ENCODE data around the gene NFIA. TPM values are rescaled to one million over a fixed set of nuclear protein-coding genes. Genes with fewer than 3 reads are reported as not detected.

NFIA gene
- total and polyA plus RNA-seq, 2 of the 13 experiments (the other 11 are each of a cell fraction or from before 2014, with no cell fraction given) = 14.7 to 28.5 TPM

DNA sequence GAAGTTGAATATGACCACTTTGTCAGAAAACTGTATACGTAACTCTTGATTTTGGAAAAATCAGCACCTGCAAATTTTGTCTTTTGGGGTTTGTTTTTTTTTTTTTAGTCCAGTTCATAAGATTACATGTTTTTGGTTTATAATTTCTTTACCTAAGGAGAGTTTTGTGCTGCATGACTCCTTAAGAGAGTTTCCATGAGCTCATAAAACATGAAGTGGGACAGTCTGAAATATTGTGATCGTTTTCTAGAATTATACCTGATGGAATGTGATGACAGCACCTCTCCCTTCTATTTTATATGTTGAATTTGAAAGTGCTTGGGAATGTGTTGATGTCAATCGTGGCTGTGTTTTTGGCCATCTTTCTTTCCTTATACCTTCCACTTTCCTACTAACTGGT is 158.5 kb downstream of the NFIA start:
- H3K4me3 ChIP-seq (replicated peaks in 1 of 3; ENCODE audit: insufficient read depth in 1 of 3, low read depth in 2 of 3, low read length in 3 of 3) = no peak overlapping the region

More for the DNA sequence above, 158.5 kb downstream of the NFIA start:
- intact Hi-C loops (cut with micrococcal nuclease; ENCODE audit: unreplicated experiment) (no loop called here), in situ Hi-C loops (cut with HindIII; ENCODE audit: extremely low pct_ligation_motif_present, low pct_unique_long_range_greater_than_20kb) (no loop called here)
- BruUV-seq (replicated peaks) = no TSS peak
- ChIA-PET CTCF (ENCODE audit: low intra/inter-chr PET ratio, low total read pairs) (no interaction called here), POLR2A (no interaction called here)
- no peaks in the 10 kb centered on the region; the same call in 1 of the 2 replicates for H4K20me1 ChIP-seq (ENCODE audit: insufficient read depth, low read length)
- no peak overlapping the region for H2AFZ ChIP-seq (ENCODE audit: low read length)
- WGBS (ENCODE audit: low lambda C conversion rate) = 94% methylated on average over 3 of the region's 3 CpGs
- FAIRE-seq (no peak), ATAC-seq (no peak), DNase-seq (ENCODE audit: low spot score) (no peak)
- no peaks in the 10 kb centered on the region for H3K9me3 ChIP-seq (ENCODE audit: low read length)
- no peaks in the 10 kb centered on the region for H3K27me3 ChIP-seq (ENCODE audit: control insufficient read depth in 1 of 2, insufficient read depth in 2 of 2, low read length in 2 of 2)
- TF ChIP-seq ZNF24 (IDR thresholded peaks at IDR 0.05) = no peak
- TF ChIP-seq CREB1 (IDR thresholded peaks at IDR 0.05) = no peak
- no peak for TF ChIP-seq CREB1 (CRISPR knock-in tag; IDR thresholded peaks at IDR 0.05)
- no peak for TF ChIP-seq ZFAT (CRISPR knock-in tag; conservative IDR thresholded peaks at IDR 0.05)
- TF ChIP-seq, protein P1, sequence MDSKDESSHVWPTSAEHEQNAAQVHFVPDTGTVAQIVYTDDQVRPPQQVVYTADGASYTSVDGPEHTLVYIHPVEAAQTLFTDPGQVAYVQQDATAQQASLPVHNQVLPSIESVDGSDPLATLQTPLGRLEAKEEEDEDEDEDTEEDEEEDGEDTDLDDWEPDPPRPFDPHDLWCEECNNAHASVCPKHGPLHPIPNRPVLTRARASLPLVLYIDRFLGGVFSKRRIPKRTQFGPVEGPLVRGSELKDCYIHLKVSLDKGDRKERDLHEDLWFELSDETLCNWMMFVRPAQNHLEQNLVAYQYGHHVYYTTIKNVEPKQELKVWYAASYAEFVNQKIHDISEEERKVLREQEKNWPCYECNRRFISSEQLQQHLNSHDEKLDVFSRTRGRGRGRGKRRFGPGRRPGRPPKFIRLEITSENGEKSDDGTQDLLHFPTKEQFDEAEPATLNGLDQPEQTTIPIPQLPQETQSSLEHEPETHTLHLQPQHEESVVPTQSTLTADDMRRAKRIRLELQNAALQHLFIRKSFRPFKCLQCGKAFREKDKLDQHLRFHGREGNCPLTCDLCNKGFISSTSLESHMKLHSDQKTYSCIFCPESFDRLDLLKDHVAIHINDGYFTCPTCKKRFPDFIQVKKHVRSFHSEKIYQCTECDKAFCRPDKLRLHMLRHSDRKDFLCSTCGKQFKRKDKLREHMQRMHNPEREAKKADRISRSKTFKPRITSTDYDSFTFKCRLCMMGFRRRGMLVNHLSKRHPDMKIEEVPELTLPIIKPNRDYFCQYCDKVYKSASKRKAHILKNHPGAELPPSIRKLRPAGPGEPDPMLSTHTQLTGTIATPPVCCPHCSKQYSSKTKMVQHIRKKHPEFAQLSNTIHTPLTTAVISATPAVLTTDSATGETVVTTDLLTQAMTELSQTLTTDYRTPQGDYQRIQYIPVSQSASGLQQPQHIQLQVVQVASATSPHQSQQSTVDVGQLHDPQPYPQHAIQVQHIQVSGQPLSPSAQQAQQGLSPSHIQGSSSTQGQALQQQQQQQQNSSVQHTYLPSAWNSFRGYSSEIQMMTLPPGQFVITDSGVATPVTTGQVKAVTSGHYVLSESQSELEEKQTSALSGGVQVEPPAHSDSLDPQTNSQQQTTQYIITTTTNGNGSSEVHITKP (CRISPR knock-in tag; IDR thresholded peaks at IDR 0.05; ENCODE audit: low read depth) = no peak
- TF ChIP-seq SMAD3 (CRISPR knock-in tag; IDR thresholded peaks at IDR 0.05) = no peak
- no peak for TF ChIP-seq KAT2B (IDR thresholded peaks at IDR 0.05; ENCODE audit: borderline replicate concordance, low read depth, low read length)
- no peak for TF ChIP-seq GPN1 (CRISPR knock-in tag; IDR thresholded peaks at IDR 0.05; ENCODE audit: borderline replicate concordance)
- TF ChIP-seq KMT2A (CRISPR knock-in tag; IDR thresholded peaks at IDR 0.05) = no peak
- no peak for TF ChIP-seq TFAP4 (IDR thresholded peaks at IDR 0.05; ENCODE audit: borderline replicate concordance, low read depth)
- TF ChIP-seq ZFX (CRISPR knock-in tag; IDR thresholded peaks at IDR 0.05; ENCODE audit: low read depth) = no peak
- no peak for TF ChIP-seq RBM39 (IDR thresholded peaks at IDR 0.05; ENCODE audit: low read depth, low read length, poor library complexity, severe bottlenecking)
- TF ChIP-seq, protein P2, sequence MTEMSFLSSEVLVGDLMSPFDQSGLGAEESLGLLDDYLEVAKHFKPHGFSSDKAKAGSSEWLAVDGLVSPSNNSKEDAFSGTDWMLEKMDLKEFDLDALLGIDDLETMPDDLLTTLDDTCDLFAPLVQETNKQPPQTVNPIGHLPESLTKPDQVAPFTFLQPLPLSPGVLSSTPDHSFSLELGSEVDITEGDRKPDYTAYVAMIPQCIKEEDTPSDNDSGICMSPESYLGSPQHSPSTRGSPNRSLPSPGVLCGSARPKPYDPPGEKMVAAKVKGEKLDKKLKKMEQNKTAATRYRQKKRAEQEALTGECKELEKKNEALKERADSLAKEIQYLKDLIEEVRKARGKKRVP (CRISPR knock-in tag; IDR thresholded peaks at IDR 0.05) = no peak
- H3K4me1 ChIP-seq (ENCODE audit: insufficient read depth, low read length) = peaks cover 36% of the 10 kb centered on the region
- peaks cover 95% of the 10 kb centered on the region for H3K79me2 ChIP-seq (ENCODE audit: insufficient read depth, low read length)
- H3K4me2 ChIP-seq (ENCODE audit: low read depth, low read length) = no peak overlapping the region
- no peaks in the 10 kb centered on the region; a peak in 1 of 5 replicates for H3K36me3 ChIP-seq (replicated peaks in 1 of 2; ENCODE audit: control insufficient read depth in 1 of 2, insufficient read depth in 2 of 2, low read length in 2 of 2)
- H3K9ac ChIP-seq (ENCODE audit: insufficient read depth, low read depth, low read length) = no peak overlapping the region
- H3K27ac ChIP-seq (ENCODE audit: extremely low read length, insufficient read depth, low read length) = no peak overlapping the region
